ENCODE results near the gene LCN15. TPM values are rescaled to one million over a fixed set of nuclear protein-coding genes. Genes with fewer than 3 reads are reported as not detected.
"Not testable (repeated sequence)": the region's sequence is repeated elsewhere in the genome, so short reads cannot be mapped to it uniquely, and the experiment has no call there.

Gene LCN15
- total RNA-seq, 2 experiments from 2014 or later, result not detected

- no peak for DNase-seq
- peaks cover 11% of the 10 kb centered on the region for H3K27me3 Mint-ChIP-seq
- TF ChIP-seq CTCF (IDR thresholded peaks at IDR 0.05), result no peak
- no peaks in the 10 kb centered on the region for H3K36me3 Mint-ChIP-seq (ENCODE audit: low read depth)
- H3K9me3 ChIP-seq (ENCODE audit: control insufficient read depth in 1 of 2, insufficient read depth in 1 of 2, low read length in 2 of 2), result peaks cover 0 to 9% of the 10 kb centered on the region in 2 experiments
- H3K4me3 Mint-ChIP-seq, result no peak overlapping the region
- H3K4me3 ChIP-seq (ENCODE audit: low read length), result no peak overlapping the region
- peaks cover 5 to 10% of the 10 kb centered on the region in 2 experiments for H3K27me3 ChIP-seq (ENCODE audit: control insufficient read depth in 1 of 2, insufficient read depth in 2 of 2, low read length in 2 of 2)
- H3K36me3 ChIP-seq (ENCODE audit: insufficient read depth, low read length), result no peaks in the 10 kb centered on the region
- no peak for ATAC-seq (ENCODE audit: poor library complexity)
- no peak overlapping the region for H3K27ac Mint-ChIP-seq
- POLR2A ChIA-PET, result no interaction called here
- intact Hi-C loops (cut with DNase I, micrococcal nuclease), result no loop called here
- H3K4me1 ChIP-seq (ENCODE audit: insufficient read depth, low read length), result peaks cover 10% of the 10 kb centered on the region
- H3K9me3 Mint-ChIP-seq, result no peaks in the 10 kb centered on the region
- CTCF ChIA-PET, result no interaction called here
- H3K4me1 Mint-ChIP-seq (ENCODE audit: low read depth), result peaks cover 2% of the 10 kb centered on the region
- no peak overlapping the region for H3K27ac ChIP-seq (ENCODE audit: low read depth in 1 of 2, low read length in 2 of 2)
Observed at GRCh38 chr9:136771907-136772415, 7.6 kb upstream of the LCN15 start.

GRCh38 chr9:136769710-136770191, 5.4 kb upstream of the LCN15 start:
- DNase-seq (peak in 13 of 14 experiments; percentile 29 to 78 (median 41)), ATAC-seq (ENCODE audit: poor library complexity) (peak; percentile 83)
- peak; percentile 14 for TF ChIP-seq CTCF (IDR thresholded peaks at IDR 0.05)
- no peak overlapping the region for H3K27ac ChIP-seq (ENCODE audit: low read depth in 1 of 2, low read length in 2 of 2)
- peaks cover 16% of the 10 kb centered on the region for H3K27me3 Mint-ChIP-seq
- H3K9me3 ChIP-seq (ENCODE audit: control insufficient read depth in 1 of 2, insufficient read depth in 1 of 2, low read length in 2 of 2), result peaks cover 0 to 9% of the 10 kb centered on the region in 2 experiments
- intact Hi-C loops (cut with DNase I, micrococcal nuclease), result no loop called here
- ChIA-PET POLR2A (no interaction called here), CTCF (no interaction called here)
- H3K4me3 Mint-ChIP-seq, result no peak overlapping the region
- peaks cover 16% of the 10 kb centered on the region for H3K4me1 ChIP-seq (ENCODE audit: insufficient read depth, low read length)
- no peak overlapping the region for H3K4me3 ChIP-seq (ENCODE audit: low read length)
- no peaks in the 10 kb centered on the region for H3K36me3 ChIP-seq (ENCODE audit: insufficient read depth, low read length)
- H3K36me3 Mint-ChIP-seq (ENCODE audit: low read depth), result no peaks in the 10 kb centered on the region
- peaks cover 9% of the 10 kb centered on the region for H3K4me1 Mint-ChIP-seq (ENCODE audit: low read depth)
- H3K27me3 ChIP-seq (ENCODE audit: control insufficient read depth in 1 of 2, insufficient read depth in 2 of 2, low read length in 2 of 2), result peaks cover 5 to 11% of the 10 kb centered on the region in 2 experiments
- H3K27ac Mint-ChIP-seq, result no peak overlapping the region
- no peaks in the 10 kb centered on the region for H3K9me3 Mint-ChIP-seq

GRCh38 chr9:136766410-136767120, 2.2 kb upstream of the LCN15 start:
- peak overlapping the region; percentile 49 for H3K27ac Mint-ChIP-seq
- Histone ChIP-seq H3K4me1 (ENCODE audit: insufficient read depth, low read length) (peaks cover 11% of the 10 kb centered on the region), H3K27me3 (ENCODE audit: control insufficient read depth in 1 of 2, insufficient read depth in 2 of 2, low read length in 2 of 2) (peaks cover 8 to 16% of the 10 kb centered on the region in 2 experiments)
- H3K9me3 ChIP-seq (ENCODE audit: control insufficient read depth in 1 of 2, insufficient read depth in 1 of 2, low read length in 2 of 2); intact Hi-C loops (cut with DNase I, micrococcal nuclease); H3K4me3 Mint-ChIP-seq; POLR2A ChIA-PET; H3K4me3 ChIP-seq (ENCODE audit: low read length); H3K9me3 Mint-ChIP-seq; H3K36me3 ChIP-seq (ENCODE audit: insufficient read depth, low read length); H3K4me1 Mint-ChIP-seq (ENCODE audit: low read depth); H3K36me3 Mint-ChIP-seq (ENCODE audit: low read depth); H3K27ac ChIP-seq (ENCODE audit: low read depth in 1 of 2, low read length in 2 of 2): not testable (repeated sequence)
- peak; percentile 54 for TF ChIP-seq CTCF (IDR thresholded peaks at IDR 0.05)
- CTCF ChIA-PET, result interaction anchor here (1.1 kb wide), 1 partner anchor 15 kb away, joined by 3 read pairs; no protein-coding TSS in a partner anchor
- peak; percentile 27 for ATAC-seq (ENCODE audit: poor library complexity)
- peak in 9 of 14 experiments; percentile 8 to 84 (median 34) for DNase-seq
- H3K27me3 Mint-ChIP-seq, result peaks cover 16% of the 10 kb centered on the region

GRCh38 chr9:136765745-136766409, 1.6 kb upstream of the LCN15 start:
- H3K27me3 ChIP-seq (ENCODE audit: control insufficient read depth in 1 of 2, insufficient read depth in 2 of 2, low read length in 2 of 2), result peaks cover 8 to 16% of the 10 kb centered on the region in 2 experiments
- H3K4me1 ChIP-seq (ENCODE audit: insufficient read depth, low read length), result peaks cover 11% of the 10 kb centered on the region
- H3K4me1 Mint-ChIP-seq (ENCODE audit: low read depth); POLR2A ChIA-PET; DNase-seq; H3K27ac ChIP-seq (ENCODE audit: low read depth in 1 of 2, low read length in 2 of 2); H3K4me3 Mint-ChIP-seq; H3K36me3 ChIP-seq (ENCODE audit: insufficient read depth, low read length); intact Hi-C loops (cut with DNase I, micrococcal nuclease); H3K9me3 ChIP-seq (ENCODE audit: control insufficient read depth in 1 of 2, insufficient read depth in 1 of 2, low read length in 2 of 2); H3K4me3 ChIP-seq (ENCODE audit: low read length); H3K9me3 Mint-ChIP-seq; H3K36me3 Mint-ChIP-seq (ENCODE audit: low read depth); H3K27ac Mint-ChIP-seq; ATAC-seq (ENCODE audit: poor library complexity): not testable (repeated sequence)
- H3K27me3 Mint-ChIP-seq, result peaks cover 23% of the 10 kb centered on the region
- CTCF ChIA-PET, result interaction anchor here (1.1 kb wide), 1 partner anchor 15 kb away, joined by 3 read pairs; no protein-coding TSS in a partner anchor
